ENCODE results near the gene PPP1R9B. TPM values are rescaled to one million over a fixed set of nuclear protein-coding genes. Genes with fewer than 3 reads are reported as not detected.

Gene PPP1R9B
- total RNA-seq, 1 experiment from 2014 or later = 21.7 TPM

- TF ChIP-seq NFATC4 (CRISPR knock-in tag; IDR thresholded peaks at IDR 0.05) = no peak
- TF ChIP-seq ESRRA (CRISPR knock-in tag; IDR thresholded peaks at IDR 0.05; ENCODE audit: borderline replicate concordance) = no peak
- TF ChIP-seq EMX1 (CRISPR knock-in tag; IDR thresholded peaks at IDR 0.05) = no peak
- no peak for TF ChIP-seq ZNF416 (CRISPR knock-in tag; IDR thresholded peaks at IDR 0.05)
- TF ChIP-seq ZNF671 (CRISPR knock-in tag; IDR thresholded peaks at IDR 0.05) = no peak
- no peak for TF ChIP-seq ZNF232 (CRISPR knock-in tag; IDR thresholded peaks at IDR 0.05)
- TF ChIP-seq ZSCAN18 (CRISPR knock-in tag; IDR thresholded peaks at IDR 0.05) = no peak
- no peak for TF ChIP-seq ZNF219 (CRISPR knock-in tag; IDR thresholded peaks at IDR 0.05; ENCODE audit: borderline replicate concordance)
- no peak for TF ChIP-seq ZNF532 (CRISPR knock-in tag; IDR thresholded peaks at IDR 0.05; ENCODE audit: borderline replicate concordance)
- TF ChIP-seq GTF2I (CRISPR knock-in tag; conservative IDR thresholded peaks at IDR 0.05) = no peak
- no peak for TF ChIP-seq NR3C1 (CRISPR knock-in tag; conservative IDR thresholded peaks at IDR 0.05; ENCODE audit: low read depth)
- TF ChIP-seq CREM (CRISPR knock-in tag; IDR thresholded peaks at IDR 0.05) = 0 out of 2 replicates have a peak, but pooled peaks have one; percentile 32
- TF ChIP-seq, protein P1, sequence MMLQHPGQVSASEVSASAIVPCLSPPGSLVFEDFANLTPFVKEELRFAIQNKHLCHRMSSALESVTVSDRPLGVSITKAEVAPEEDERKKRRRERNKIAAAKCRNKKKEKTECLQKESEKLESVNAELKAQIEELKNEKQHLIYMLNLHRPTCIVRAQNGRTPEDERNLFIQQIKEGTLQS (CRISPR knock-in tag; conservative IDR thresholded peaks at IDR 0.05) = no peak
- TF ChIP-seq PRRX2 (CRISPR knock-in tag; IDR thresholded peaks at IDR 0.05) = no peak
- TF ChIP-seq ELF4 (CRISPR knock-in tag; IDR thresholded peaks at IDR 0.05; ENCODE audit: low read depth) = no peak
- no peak; the same call in 1 of the 2 replicates for TF ChIP-seq GABPB1 (CRISPR knock-in tag; IDR thresholded peaks at IDR 0.05)
- no peak for TF ChIP-seq NFE2L1 (CRISPR knock-in tag; IDR thresholded peaks at IDR 0.05)
- no peak for TF ChIP-seq JUN (CRISPR knock-in tag; IDR thresholded peaks at IDR 0.05)
- TF ChIP-seq, protein P2, sequence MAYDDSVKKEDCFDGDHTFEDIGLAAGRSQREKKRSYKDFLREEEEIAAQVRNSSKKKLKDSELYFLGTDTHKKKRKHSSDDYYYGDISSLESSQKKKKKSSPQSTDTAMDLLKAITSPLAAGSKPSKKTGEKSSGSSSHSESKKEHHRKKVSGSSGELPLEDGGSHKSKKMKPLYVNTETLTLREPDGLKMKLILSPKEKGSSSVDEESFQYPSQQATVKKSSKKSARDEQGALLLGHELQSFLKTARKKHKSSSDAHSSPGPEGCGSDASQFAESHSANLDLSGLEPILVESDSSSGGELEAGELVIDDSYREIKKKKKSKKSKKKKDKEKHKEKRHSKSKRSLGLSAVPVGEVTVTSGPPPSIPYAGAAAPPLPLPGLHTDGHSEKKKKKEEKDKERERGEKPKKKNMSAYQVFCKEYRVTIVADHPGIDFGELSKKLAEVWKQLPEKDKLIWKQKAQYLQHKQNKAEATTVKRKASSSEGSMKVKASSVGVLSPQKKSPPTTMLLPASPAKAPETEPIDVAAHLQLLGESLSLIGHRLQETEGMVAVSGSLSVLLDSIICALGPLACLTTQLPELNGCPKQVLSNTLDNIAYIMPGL (CRISPR knock-in tag; IDR thresholded peaks at IDR 0.05) = no peak
- TF ChIP-seq, protein P3, sequence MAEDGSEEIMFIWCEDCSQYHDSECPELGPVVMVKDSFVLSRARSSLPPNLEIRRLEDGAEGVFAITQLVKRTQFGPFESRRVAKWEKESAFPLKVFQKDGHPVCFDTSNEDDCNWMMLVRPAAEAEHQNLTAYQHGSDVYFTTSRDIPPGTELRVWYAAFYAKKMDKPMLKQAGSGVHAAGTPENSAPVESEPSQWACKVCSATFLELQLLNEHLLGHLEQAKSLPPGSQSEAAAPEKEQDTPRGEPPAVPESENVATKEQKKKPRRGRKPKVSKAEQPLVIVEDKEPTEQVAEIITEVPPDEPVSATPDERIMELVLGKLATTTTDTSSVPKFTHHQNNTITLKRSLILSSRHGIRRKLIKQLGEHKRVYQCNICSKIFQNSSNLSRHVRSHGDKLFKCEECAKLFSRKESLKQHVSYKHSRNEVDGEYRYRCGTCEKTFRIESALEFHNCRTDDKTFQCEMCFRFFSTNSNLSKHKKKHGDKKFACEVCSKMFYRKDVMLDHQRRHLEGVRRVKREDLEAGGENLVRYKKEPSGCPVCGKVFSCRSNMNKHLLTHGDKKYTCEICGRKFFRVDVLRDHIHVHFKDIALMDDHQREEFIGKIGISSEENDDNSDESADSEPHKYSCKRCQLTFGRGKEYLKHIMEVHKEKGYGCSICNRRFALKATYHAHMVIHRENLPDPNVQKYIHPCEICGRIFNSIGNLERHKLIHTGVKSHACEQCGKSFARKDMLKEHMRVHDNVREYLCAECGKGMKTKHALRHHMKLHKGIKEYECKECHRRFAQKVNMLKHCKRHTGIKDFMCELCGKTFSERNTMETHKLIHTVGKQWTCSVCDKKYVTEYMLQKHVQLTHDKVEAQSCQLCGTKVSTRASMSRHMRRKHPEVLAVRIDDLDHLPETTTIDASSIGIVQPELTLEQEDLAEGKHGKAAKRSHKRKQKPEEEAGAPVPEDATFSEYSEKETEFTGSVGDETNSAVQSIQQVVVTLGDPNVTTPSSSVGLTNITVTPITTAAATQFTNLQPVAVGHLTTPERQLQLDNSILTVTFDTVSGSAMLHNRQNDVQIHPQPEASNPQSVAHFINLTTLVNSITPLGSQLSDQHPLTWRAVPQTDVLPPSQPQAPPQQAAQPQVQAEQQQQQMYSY (CRISPR knock-in tag; IDR thresholded peaks at IDR 0.05) = no peak
- TF ChIP-seq ATF6 (CRISPR knock-in tag; IDR thresholded peaks at IDR 0.05) = no peak
- TF ChIP-seq ZNF121 (CRISPR knock-in tag; IDR thresholded peaks at IDR 0.05) = no peak
- no peak for TF ChIP-seq RORB (CRISPR knock-in tag; IDR thresholded peaks at IDR 0.05)
- TF ChIP-seq, protein P4, sequence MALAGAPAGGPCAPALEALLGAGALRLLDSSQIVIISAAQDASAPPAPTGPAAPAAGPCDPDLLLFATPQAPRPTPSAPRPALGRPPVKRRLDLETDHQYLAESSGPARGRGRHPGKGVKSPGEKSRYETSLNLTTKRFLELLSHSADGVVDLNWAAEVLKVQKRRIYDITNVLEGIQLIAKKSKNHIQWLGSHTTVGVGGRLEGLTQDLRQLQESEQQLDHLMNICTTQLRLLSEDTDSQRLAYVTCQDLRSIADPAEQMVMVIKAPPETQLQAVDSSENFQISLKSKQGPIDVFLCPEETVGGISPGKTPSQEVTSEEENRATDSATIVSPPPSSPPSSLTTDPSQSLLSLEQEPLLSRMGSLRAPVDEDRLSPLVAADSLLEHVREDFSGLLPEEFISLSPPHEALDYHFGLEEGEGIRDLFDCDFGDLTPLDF (CRISPR knock-in tag; IDR thresholded peaks at IDR 0.05) = no peak
- peak; percentile 99 for TF ChIP-seq NFYB (CRISPR knock-in tag; conservative IDR thresholded peaks at IDR 0.05; ENCODE audit: low read depth)
Observed at GRCh38 chr17:50094753-50095619, 55.5 kb downstream of the PPP1R9B start, which contains the start of gene PDK2 (continued).

Measured in WTC11 (cell line).